Skeletal muscle tissue (tissue), 4 donors: ENCODE measurements around the gene TLR9. TPM values are rescaled to one million over a fixed set of nuclear protein-coding genes. Genes with fewer than 3 reads are reported as not detected.

Source experiments
- H3K27ac ChIP-seq: one replicate; pipeline ENCODE4 v1.7.0; 2013; ENCODE audit warnings: mild to moderate bottlenecking, low read depth, low read length, inconsistent platforms
- H3K27me3 ChIP-seq, 3 donors: one replicate each; pipeline ENCODE4 v1.7.0; 2013; ENCODE audit warnings: low read length in 3 of 3; ENCODE audit not compliant: control insufficient read depth in 3 of 3, insufficient read depth in 3 of 3
- H3K36me3 ChIP-seq, 3 donors: one replicate each; pipeline ENCODE4 v1.7.0; 2013; ENCODE audit warnings: low read length in 3 of 3; ENCODE audit not compliant: control insufficient read depth in 3 of 3, insufficient read depth in 3 of 3
- H3K4me1 ChIP-seq, 3 donors: one replicate each; pipeline ENCODE4 v1.7.0; 2013; ENCODE audit warnings: low read length in 3 of 3, mild to moderate bottlenecking in 3 of 3; ENCODE audit not compliant: control insufficient read depth in 3 of 3, insufficient read depth in 3 of 3
- H3K4me3 ChIP-seq, 3 donors: one replicate each; pipeline ENCODE4 v1.7.0; 2013; ENCODE audit warnings: low read length in 3 of 3
- H3K9ac ChIP-seq, 3 donors: one replicate each; pipeline ENCODE4 v1.7.0; 2013; ENCODE audit warnings: low read length in 3 of 3, mild to moderate bottlenecking in 3 of 3, moderate library complexity in 2 of 3, low read depth in 1 of 3
- H3K9me3 ChIP-seq, 3 donors: one replicate each; pipeline ENCODE4 v1.7.0; 2013; ENCODE audit warnings: low read length in 3 of 3; ENCODE audit not compliant: control insufficient read depth in 3 of 3
- total RNA-seq: library from RNA; depleted of rRNA; stranded (reverse); fragments of >200 nt; gene quantifications from one replicate; pipeline ENCODE4 v1.2.3, GENCODE V29; 2014
- donor health status: Osteomylitis.

TLR9 gene
- total RNA-seq, 1 donor from 2014 or later, result not detected

- peaks cover 17% of the 10 kb centered on the region in 3 donors for H3K36me3 ChIP-seq
- peak within 1 kb of the TSS; percentile 84 to 94 (median 94) for H3K9ac ChIP-seq
- peak within 1 kb of the TSS; percentile 84 to 89 (median 85) for H3K4me3 ChIP-seq
- H3K4me1 ChIP-seq, result peaks cover 28 to 34% (median 28%) of the 10 kb centered on the region in 3 donors
- peak within 1 kb of the TSS; percentile 82 for H3K27ac ChIP-seq
- no peaks in the 10 kb centered on the region for H3K27me3 ChIP-seq
- H3K9me3 ChIP-seq, result no peaks in the 10 kb centered on the region
Observed at GRCh38 chr3:52197842-52198625, 27.4 kb downstream of the TLR9 start, which contains the start of gene ALAS1. Gene ALAS1, plus strand, starts transcription at chr3:52198160. Its CDS starts 1,082 bp downstream, at chr3:52199242.

GRCh38 chr3:52197499-52197841 is 28.0 kb downstream of the TLR9 start:
- no peaks in the 10 kb centered on the region for H3K9me3 ChIP-seq
- H3K4me3 ChIP-seq, result peak overlapping the region; percentile 84 to 89 (median 85)
- H3K27ac ChIP-seq, result peak overlapping the region; percentile 82
- peaks cover 11 to 14% (median 12%) of the 10 kb centered on the region in 3 donors for H3K36me3 ChIP-seq
- peaks cover 26 to 37% (median 32%) of the 10 kb centered on the region in 3 donors for H3K4me1 ChIP-seq
- H3K9ac ChIP-seq, result peak overlapping the region; percentile 84 to 94 (median 94)
- H3K27me3 ChIP-seq, result no peaks in the 10 kb centered on the region

GRCh38 chr3:52196977-52197376 is 28.5 kb downstream of the TLR9 start:
- H3K9me3 ChIP-seq, result no peaks in the 10 kb centered on the region
- no peaks in the 10 kb centered on the region for H3K27me3 ChIP-seq
- peaks cover 25 to 36% (median 32%) of the 10 kb centered on the region in 3 donors for H3K4me1 ChIP-seq
- peak overlapping the region in 1 of 3 donors; percentile 84 for H3K4me3 ChIP-seq
- H3K9ac ChIP-seq, result peak overlapping the region in 2 of 3 donors; percentile 94
- H3K36me3 ChIP-seq, result peaks cover 8 to 11% (median 8%) of the 10 kb centered on the region in 3 donors
- H3K27ac ChIP-seq, result no peak overlapping the region

- H3K9me3 ChIP-seq, result no peaks in the 10 kb centered on the region
- H3K4me1 ChIP-seq, result peaks cover 25 to 36% (median 32%) of the 10 kb centered on the region in 3 donors
- no peak overlapping the region for H3K4me3 ChIP-seq
- H3K27me3 ChIP-seq, result no peaks in the 10 kb centered on the region
- H3K27ac ChIP-seq, result peak overlapping the region; percentile 11
- no peak overlapping the region for H3K9ac ChIP-seq
- peaks cover 4 to 6% (median 5%) of the 10 kb centered on the region in 3 donors for H3K36me3 ChIP-seq
Observed at GRCh38 chr3:52195823-52196331, 29.6 kb downstream of the TLR9 start.

GRCh38 chr3:52195291-52195597 is 30.2 kb downstream of the TLR9 start:
- H3K9ac ChIP-seq, result no peak overlapping the region
- H3K27ac ChIP-seq, result no peak overlapping the region
- H3K4me1 ChIP-seq, result peaks cover 31 to 42% (median 36%) of the 10 kb centered on the region in 3 donors

GRCh38 chr3:52194485-52195290 is 30.8 kb downstream of the TLR9 start:
- Histone ChIP-seq H3K27me3 (no peaks in the 10 kb centered on the region), H3K9ac (no peak overlapping the region), H3K36me3 (peaks cover 4 to 6% (median 5%) of the 10 kb centered on the region in 3 donors), H3K4me3 (no peak overlapping the region), H3K9me3 (no peaks in the 10 kb centered on the region), H3K4me1 (peaks cover 35 to 48% (median 41%) of the 10 kb centered on the region in 3 donors), H3K27ac (no peak overlapping the region)

More at GRCh38 chr3:52195291-52195597, 30.2 kb downstream of the TLR9 start:
- H3K9me3 ChIP-seq, result no peaks in the 10 kb centered on the region
- no peak overlapping the region for H3K4me3 ChIP-seq
- H3K27me3 ChIP-seq, result no peaks in the 10 kb centered on the region
- peaks cover 4 to 6% (median 5%) of the 10 kb centered on the region in 3 donors for H3K36me3 ChIP-seq

GRCh38 chr3:52193065-52193464 is 32.4 kb downstream of the TLR9 start:
- Histone ChIP-seq H3K4me3 (no peak overlapping the region), H3K36me3 (no peaks in the 10 kb centered on the region), H3K27me3 (no peaks in the 10 kb centered on the region), H3K9me3 (no peaks in the 10 kb centered on the region), H3K9ac (no peak overlapping the region), H3K27ac (no peak overlapping the region), H3K4me1 (peaks cover 24 to 37% (median 30%) of the 10 kb centered on the region in 3 donors)

GRCh38 chr3:52191663-52192062 is 33.8 kb downstream of the TLR9 start:
- H3K27me3 ChIP-seq, result no peaks in the 10 kb centered on the region
- H3K9me3 ChIP-seq, result no peaks in the 10 kb centered on the region
- no peak overlapping the region for H3K27ac ChIP-seq
- peaks cover 13 to 26% (median 18%) of the 10 kb centered on the region in 3 donors for H3K4me1 ChIP-seq
- no peak overlapping the region for H3K9ac ChIP-seq
- no peak overlapping the region for H3K4me3 ChIP-seq
- no peaks in the 10 kb centered on the region for H3K36me3 ChIP-seq

- no peaks in the 10 kb centered on the region for H3K9me3 ChIP-seq
- peak overlapping the region in 1 of 3 donors; percentile 45 for H3K9ac ChIP-seq
- H3K27me3 ChIP-seq, result no peaks in the 10 kb centered on the region
- no peak overlapping the region for H3K4me3 ChIP-seq
- H3K27ac ChIP-seq, result no peak overlapping the region
- peaks cover 12 to 21% (median 17%) of the 10 kb centered on the region in 3 donors for H3K4me1 ChIP-seq
- H3K36me3 ChIP-seq, result no peaks in the 10 kb centered on the region
Observed at GRCh38 chr3:52190294-52191074, 35.0 kb downstream of the TLR9 start.
